Uterus (tissue), 4 donors: Measurements from ENCODE around the gene WDR17. TPM values are rescaled to one million over a fixed set of nuclear protein-coding genes. Genes with fewer than 3 reads are reported as not detected.

ENCODE experiments used
- DNase-seq, 2 donors: peaks; one replicate each; pipeline ENCODE4 v3.0.0-alpha.2; 2019 to 2020
- H3K27ac ChIP-seq, 2 donors: fragments of 200-600 bp; sonication (generic); 1 replicate in 1 of 2; 2 replicates in 1 of 2; pipeline ENCODE4 v1.5.1; 2016 to 2018
- H3K27me3 ChIP-seq, 2 donors: fragments of 200-600 bp; sonication (generic); one replicate each; pipeline ENCODE4 v1.5.1; 2018 to 2019; ENCODE audit warnings: control low read depth in 1 of 2
- H3K36me3 ChIP-seq, 2 donors: fragments of 200-600 bp; sonication (generic); one replicate each; pipeline ENCODE4 v1.5.1; 2019; ENCODE audit warnings: control low read depth in 1 of 2
- H3K4me1 ChIP-seq, 2 donors: fragments of 200-600 bp; sonication (generic); one replicate each; pipeline ENCODE4 v1.5.1; 2018 to 2019; ENCODE audit warnings: control low read depth in 1 of 2
- H3K4me3 ChIP-seq, 2 donors: fragments of 200-600 bp; sonication (generic); 1 replicate in 1 of 2; 2 replicates in 1 of 2; pipeline ENCODE4 v1.5.1; 2018 to 2019; ENCODE audit warnings: mild to moderate bottlenecking in 1 of 2
- H3K9me3 ChIP-seq, 2 donors: fragments of 200-600 bp; sonication (generic); one replicate each; pipeline ENCODE4 v1.5.1; 2019; ENCODE audit warnings: control low read depth in 1 of 2
- POLR2A ChIP-seq, 2 donors: fragments of 450-650 bp; IDR thresholded peaks; one replicate each; pipeline ENCODE4 v1.6.1; 2016; ENCODE audit warnings: antibody characterized with exemption in 2 of 2, mild to moderate bottlenecking in 1 of 2, moderate library complexity in 1 of 2
- intact Hi-C: fragments of 100-400 bp; cut with DNase I; formaldehyde crosslinking; loops from one replicate; pipeline ENCODE4 v1.15.1; 2023; ENCODE audit warnings: low total_unique reads
- total RNA-seq, 4 donors: library from RNA; depleted of rRNA in 3 of 4; stranded (reverse); fragments of >200 nt in 3 of 4; gene quantifications; one replicate each; pipeline versions ENCODE4 v1.1.0 to v1.2.4, GENCODE V29; 2014 to 2023
- TF ChIP-seq, protein P1 (sequence below), 4 experiments: fragments of 200-600 bp in 2 of 4; fragments of 450-650 bp in 2 of 4; sonication (generic) in 2 of 4; IDR thresholded peaks; one replicate each; pipeline ENCODE4 v1.5.1; 2016 to 2019; ENCODE audit warnings: antibody characterized with exemption in 4 of 4, mild to moderate bottlenecking in 2 of 4, moderate library complexity in 1 of 4
- donor health status: DM: yes; HTN: yes; CAD: no.

WDR17 gene
- total RNA-seq, 4 donors from 2014 or later: 0.51 to 7.2 (median 4.5) TPM

DNA sequence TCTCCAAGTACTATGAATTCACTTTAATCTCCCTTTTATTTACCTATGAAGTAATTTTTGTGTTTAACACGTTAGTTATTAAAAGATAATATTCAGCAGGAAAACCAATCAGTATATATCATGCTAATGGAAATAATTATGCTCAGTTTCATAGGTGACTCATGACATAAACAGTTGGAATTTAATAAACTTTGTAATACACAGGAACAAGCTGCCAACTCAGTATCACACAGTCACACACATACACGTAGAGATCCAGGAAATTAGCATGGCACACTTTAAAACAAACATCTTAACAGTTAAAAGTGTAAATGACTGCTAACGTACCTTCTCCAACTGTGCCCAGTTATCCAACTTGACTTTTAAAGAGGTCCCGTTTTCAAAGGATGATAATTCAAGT is 127.5 kb downstream of the WDR17 start:
- no peaks in the 10 kb centered on the region for H3K36me3 ChIP-seq
- no peak for DNase-seq
- no peaks in the 10 kb centered on the region for H3K9me3 ChIP-seq
- H3K4me3 ChIP-seq: no peak overlapping the region
- no peaks in the 10 kb centered on the region for H3K27me3 ChIP-seq
- TF ChIP-seq, protein P1, sequence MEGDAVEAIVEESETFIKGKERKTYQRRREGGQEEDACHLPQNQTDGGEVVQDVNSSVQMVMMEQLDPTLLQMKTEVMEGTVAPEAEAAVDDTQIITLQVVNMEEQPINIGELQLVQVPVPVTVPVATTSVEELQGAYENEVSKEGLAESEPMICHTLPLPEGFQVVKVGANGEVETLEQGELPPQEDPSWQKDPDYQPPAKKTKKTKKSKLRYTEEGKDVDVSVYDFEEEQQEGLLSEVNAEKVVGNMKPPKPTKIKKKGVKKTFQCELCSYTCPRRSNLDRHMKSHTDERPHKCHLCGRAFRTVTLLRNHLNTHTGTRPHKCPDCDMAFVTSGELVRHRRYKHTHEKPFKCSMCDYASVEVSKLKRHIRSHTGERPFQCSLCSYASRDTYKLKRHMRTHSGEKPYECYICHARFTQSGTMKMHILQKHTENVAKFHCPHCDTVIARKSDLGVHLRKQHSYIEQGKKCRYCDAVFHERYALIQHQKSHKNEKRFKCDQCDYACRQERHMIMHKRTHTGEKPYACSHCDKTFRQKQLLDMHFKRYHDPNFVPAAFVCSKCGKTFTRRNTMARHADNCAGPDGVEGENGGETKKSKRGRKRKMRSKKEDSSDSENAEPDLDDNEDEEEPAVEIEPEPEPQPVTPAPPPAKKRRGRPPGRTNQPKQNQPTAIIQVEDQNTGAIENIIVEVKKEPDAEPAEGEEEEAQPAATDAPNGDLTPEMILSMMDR (IDR thresholded peaks at IDR 0.05): no peak
- no peak for TF ChIP-seq POLR2A (IDR thresholded peaks at IDR 0.05)
- no peak overlapping the region for H3K27ac ChIP-seq
- intact Hi-C loops: loop anchor here (10.0 kb wide), 1 partner anchor 122 kb away; the partner anchor contains the start of gene SPCS3
- H3K4me1 ChIP-seq: peaks cover 0 to 4% of the 10 kb centered on the region in 2 donors

DNA sequence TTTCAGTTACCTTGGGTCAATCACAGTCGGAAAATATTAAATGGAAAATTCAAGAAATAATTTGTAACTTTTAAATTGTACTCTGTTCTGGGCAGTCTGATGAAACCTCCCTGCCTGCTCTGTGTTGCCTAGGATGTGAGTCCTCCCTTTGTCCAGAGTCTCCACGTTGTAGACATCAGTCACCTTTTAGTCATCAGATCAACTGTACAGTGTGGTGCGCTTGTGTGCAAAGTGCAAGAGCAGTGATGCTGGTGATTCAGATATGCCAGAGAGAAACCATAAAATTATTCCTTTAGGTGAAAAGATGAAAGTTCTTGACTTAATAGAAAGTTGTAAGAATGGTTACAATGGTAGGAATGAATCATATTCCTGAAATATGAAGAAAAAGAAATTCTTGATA is 128.3 kb downstream of the WDR17 start:
- H3K9me3 ChIP-seq: no peaks in the 10 kb centered on the region
- no peak overlapping the region for H3K4me3 ChIP-seq
- H3K27me3 ChIP-seq: no peaks in the 10 kb centered on the region
- intact Hi-C loops: loop anchor here (10.0 kb wide), 1 partner anchor 121 kb away; the partner anchor contains the start of gene SPCS3
- TF ChIP-seq, protein P1 (IDR thresholded peaks at IDR 0.05): no peak
- no peak for TF ChIP-seq POLR2A (IDR thresholded peaks at IDR 0.05)
- H3K4me1 ChIP-seq: peaks cover 0 to 4% of the 10 kb centered on the region in 2 donors
- H3K27ac ChIP-seq: no peak overlapping the region
- no peaks in the 10 kb centered on the region for H3K36me3 ChIP-seq
- DNase-seq: no peak

DNA sequence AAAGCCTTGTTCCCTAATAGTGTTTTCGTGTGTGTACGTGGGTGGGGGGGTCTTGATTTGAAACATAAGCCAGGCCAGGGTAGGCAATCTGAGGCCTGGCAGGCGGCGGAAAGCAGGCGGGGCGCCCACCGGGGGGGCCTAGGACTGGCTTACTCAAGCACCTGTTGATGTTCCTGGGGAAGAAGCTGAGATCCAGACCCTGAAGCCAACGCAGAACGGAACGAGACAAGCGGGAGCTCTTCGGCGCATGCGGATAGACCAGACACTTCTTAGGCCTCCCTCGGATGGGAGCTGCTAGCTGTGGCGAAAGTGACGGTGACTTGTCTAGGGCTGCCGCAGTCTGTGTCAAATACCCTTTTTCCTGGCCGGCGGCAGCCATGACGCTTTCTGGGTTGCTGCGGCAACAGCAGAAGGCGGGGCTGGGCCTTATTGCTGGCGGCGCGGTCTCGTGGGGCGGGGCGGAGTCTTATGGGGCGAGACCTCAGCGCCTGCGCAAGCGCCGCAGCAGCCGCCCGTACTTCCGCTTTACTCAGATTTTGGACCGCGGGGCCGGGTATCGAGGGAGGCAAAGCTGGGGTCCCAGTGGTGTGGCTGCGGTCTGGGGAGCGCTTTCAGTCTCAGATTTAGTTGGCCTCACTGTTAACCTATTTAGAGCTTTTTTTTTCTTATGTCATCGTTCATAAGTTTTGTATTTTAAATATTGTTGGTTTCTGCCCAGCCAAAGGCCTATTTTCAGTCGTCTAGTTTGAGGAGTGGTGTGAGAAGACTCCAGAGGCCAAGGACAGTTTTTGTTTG is 129.7 kb downstream of the WDR17 start, which contains the start of gene SPATA4:
TSS of gene SPATA4 (minus strand) at position 402 of the 795 bp plus-strand sequence. CDS start at position 379, 23 bp downstream.
- intact Hi-C loops: loop anchor here (10.0 kb wide), 1 partner anchor 119 kb away; the partner anchor contains the start of gene SPCS3
- peak within 1 kb of the TSS; percentile 69 to 77 for H3K27ac ChIP-seq
- TF ChIP-seq POLR2A (IDR thresholded peaks at IDR 0.05): peak; percentile 22 to 45
- TF ChIP-seq, protein P1 (IDR thresholded peaks at IDR 0.05): no peak

DNA sequence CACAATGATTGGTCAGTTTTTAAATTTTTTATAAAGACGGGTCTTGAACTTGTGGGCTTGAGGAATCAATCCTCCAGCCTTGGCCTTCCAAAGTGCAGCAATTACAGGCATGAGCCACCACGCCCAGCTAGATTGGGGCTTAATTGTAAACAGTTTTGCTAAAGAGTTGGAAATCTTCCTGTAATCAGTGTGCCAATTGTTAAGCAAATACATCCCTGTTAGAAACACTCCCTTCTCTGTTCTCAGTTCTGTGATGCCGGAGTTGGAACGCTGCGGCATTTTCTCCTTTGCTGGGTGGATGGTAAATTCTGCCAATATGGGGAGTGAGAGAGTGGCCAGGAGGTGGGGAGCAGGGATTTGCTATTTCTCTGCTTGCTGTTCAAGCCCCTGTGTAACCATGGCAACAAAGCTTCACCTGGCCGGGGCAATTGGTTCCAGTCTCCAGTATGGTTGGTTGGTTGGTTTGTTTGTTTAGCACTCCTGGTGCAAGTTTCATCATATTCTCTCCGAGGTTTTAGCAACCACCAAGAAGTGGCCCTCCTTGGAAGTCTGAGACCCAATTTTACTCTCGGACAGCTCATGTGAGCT is 132.8 kb downstream of the WDR17 start:
- H3K27ac ChIP-seq: no peak overlapping the region
- H3K27me3 ChIP-seq: no peaks in the 10 kb centered on the region
- intact Hi-C loops: loop anchor here (10.0 kb wide), 1 partner anchor 116 kb away; the partner anchor contains the start of gene SPCS3
- no peaks in the 10 kb centered on the region for H3K36me3 ChIP-seq
- no peak for TF ChIP-seq POLR2A (IDR thresholded peaks at IDR 0.05)
- TF ChIP-seq, protein P1 (IDR thresholded peaks at IDR 0.05): no peak
- no peaks in the 10 kb centered on the region for H3K9me3 ChIP-seq
- H3K4me3 ChIP-seq: no peak overlapping the region
- no peak for DNase-seq
- peaks cover 0 to 4% of the 10 kb centered on the region in 2 donors for H3K4me1 ChIP-seq

More for the DNA sequence above, 129.7 kb downstream of the WDR17 start, which contains the start of gene SPATA4:
- H3K9me3 ChIP-seq: no peaks in the 10 kb centered on the region
- H3K27me3 ChIP-seq: no peaks in the 10 kb centered on the region
- H3K36me3 ChIP-seq: no peaks in the 10 kb centered on the region
- H3K4me1 ChIP-seq: peaks cover 0 to 4% of the 10 kb centered on the region in 2 donors
- peak; percentile 91 to 93 for DNase-seq
- H3K4me3 ChIP-seq: peak within 1 kb of the TSS; percentile 45 to 50

DNA sequence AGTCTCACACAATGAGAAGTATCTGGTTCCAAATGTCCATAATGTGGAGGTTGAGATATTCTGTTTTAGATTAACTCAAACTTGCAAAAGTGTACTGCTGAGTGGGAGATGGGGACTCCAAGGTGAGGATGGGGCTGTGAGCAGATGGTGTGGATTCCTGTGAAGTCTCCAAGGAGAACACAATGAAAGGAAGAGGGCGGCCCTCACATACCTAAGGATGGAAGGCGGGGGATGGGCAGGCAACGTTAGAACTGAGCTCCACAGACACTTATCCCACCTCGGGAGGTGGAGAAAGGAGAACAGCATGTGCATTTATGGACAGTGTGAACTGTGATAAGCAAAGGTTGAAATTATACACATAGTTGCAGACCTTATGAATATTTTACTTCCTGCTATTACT is 139.7 kb downstream of the WDR17 start:
- Histone ChIP-seq H3K4me1 (no peaks in the 10 kb centered on the region), H3K36me3 (no peaks in the 10 kb centered on the region), H3K9me3 (no peaks in the 10 kb centered on the region), H3K27ac (no peak overlapping the region), H3K4me3 (no peak overlapping the region), H3K27me3 (no peaks in the 10 kb centered on the region)
- intact Hi-C loops: no loop called here
- no peak for DNase-seq
- TF ChIP-seq, protein P1 (IDR thresholded peaks at IDR 0.05): no peak
